HL-60 (cell line): ENCODE measurements around the gene ZKSCAN5.
"Not testable (repeated sequence)": the region's sequence is repeated elsewhere in the genome, so short reads cannot be mapped to it uniquely, and the experiment has no call there.

ENCODE experiments used
- DNase-seq, 2 experiments: peaks; one replicate each; pipeline ENCODE4 v3.0.0-alpha.2; 2010 to 2020; ENCODE audit warnings: low read depth in 1 of 2, low spot score in 1 of 2
- H3K27ac ChIP-seq: fragments of 250-450 bp; sonication (Bioruptor Pico); replicated peaks from 2 replicates; pipeline ENCODE4 v1.5.1; 2020; ENCODE audit warnings: mild to moderate bottlenecking, moderate library complexity
- H3K27me3 ChIP-seq: fragments of 250-450 bp; sonication (Bioruptor Pico); 2 replicates; pipeline ENCODE4 v1.5.1; 2021; ENCODE audit warnings: mild to moderate bottlenecking, moderate library complexity; ENCODE audit not compliant: insufficient read depth, poor library complexity, severe bottlenecking
- H3K4me3 ChIP-seq: replicated peaks from 2 replicates; pipeline ENCODE4 v1.5.1; 2011; ENCODE audit warnings: mild to moderate bottlenecking, control low read depth, low read length; ENCODE audit not compliant: insufficient read depth
- GABPA ChIP-seq: IDR thresholded peaks from 2 replicates; pipeline ENCODE4 v1.6.1; 2012; ENCODE audit warnings: low read depth
- POLR2AphosphoS5 ChIP-seq: IDR thresholded peaks from 2 replicates; pipeline ENCODE4 v1.6.1; 2012; ENCODE audit warnings: low read depth
- SPI1 ChIP-seq: IDR thresholded peaks from 2 replicates; pipeline ENCODE4 v1.6.1; 2012; ENCODE audit warnings: low read depth, mild to moderate bottlenecking, borderline replicate concordance
- TF ChIP-seq, protein P1 (sequence below): IDR thresholded peaks from one replicate; pipeline ENCODE4 v1.5.1; 2011; ENCODE audit warnings: low read length, control low read depth, inconsistent platforms; ENCODE audit not compliant: insufficient read depth
- TF ChIP-seq, protein P2 (sequence below): IDR thresholded peaks from 2 replicates; pipeline ENCODE4 v1.6.1; 2012; ENCODE audit warnings: low read depth; ENCODE audit not compliant: insufficient replicate concordance

The ZKSCAN5 gene

DNA sequence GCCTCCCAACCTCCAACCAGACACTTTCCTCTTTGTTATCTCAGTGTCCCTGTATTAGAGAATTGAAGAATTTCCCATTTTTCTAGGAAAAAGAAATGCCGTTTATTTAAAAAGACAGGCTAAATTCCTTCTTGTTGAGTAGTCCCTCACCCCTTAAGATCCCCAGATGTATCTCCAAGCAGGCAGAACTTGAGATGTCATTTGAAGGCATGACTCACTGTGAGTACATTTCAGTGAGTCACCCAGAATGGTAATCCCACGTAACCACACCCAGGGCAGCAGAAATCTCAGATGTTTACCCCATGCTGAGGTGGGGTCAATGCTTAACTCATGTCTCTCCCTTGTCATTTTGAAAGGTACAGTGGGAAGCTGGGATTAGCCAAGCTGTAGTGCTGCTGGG, 58.4 kb downstream of the ZKSCAN5 start:
- Histone ChIP-seq H3K4me3 (no peak overlapping the region), H3K27ac (no peak overlapping the region), H3K27me3 (no peaks in the 10 kb centered on the region)
- DNase-seq = no peak
- TF ChIP-seq, protein P1, sequence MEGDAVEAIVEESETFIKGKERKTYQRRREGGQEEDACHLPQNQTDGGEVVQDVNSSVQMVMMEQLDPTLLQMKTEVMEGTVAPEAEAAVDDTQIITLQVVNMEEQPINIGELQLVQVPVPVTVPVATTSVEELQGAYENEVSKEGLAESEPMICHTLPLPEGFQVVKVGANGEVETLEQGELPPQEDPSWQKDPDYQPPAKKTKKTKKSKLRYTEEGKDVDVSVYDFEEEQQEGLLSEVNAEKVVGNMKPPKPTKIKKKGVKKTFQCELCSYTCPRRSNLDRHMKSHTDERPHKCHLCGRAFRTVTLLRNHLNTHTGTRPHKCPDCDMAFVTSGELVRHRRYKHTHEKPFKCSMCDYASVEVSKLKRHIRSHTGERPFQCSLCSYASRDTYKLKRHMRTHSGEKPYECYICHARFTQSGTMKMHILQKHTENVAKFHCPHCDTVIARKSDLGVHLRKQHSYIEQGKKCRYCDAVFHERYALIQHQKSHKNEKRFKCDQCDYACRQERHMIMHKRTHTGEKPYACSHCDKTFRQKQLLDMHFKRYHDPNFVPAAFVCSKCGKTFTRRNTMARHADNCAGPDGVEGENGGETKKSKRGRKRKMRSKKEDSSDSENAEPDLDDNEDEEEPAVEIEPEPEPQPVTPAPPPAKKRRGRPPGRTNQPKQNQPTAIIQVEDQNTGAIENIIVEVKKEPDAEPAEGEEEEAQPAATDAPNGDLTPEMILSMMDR = no peak
- TF ChIP-seq, protein P2, sequence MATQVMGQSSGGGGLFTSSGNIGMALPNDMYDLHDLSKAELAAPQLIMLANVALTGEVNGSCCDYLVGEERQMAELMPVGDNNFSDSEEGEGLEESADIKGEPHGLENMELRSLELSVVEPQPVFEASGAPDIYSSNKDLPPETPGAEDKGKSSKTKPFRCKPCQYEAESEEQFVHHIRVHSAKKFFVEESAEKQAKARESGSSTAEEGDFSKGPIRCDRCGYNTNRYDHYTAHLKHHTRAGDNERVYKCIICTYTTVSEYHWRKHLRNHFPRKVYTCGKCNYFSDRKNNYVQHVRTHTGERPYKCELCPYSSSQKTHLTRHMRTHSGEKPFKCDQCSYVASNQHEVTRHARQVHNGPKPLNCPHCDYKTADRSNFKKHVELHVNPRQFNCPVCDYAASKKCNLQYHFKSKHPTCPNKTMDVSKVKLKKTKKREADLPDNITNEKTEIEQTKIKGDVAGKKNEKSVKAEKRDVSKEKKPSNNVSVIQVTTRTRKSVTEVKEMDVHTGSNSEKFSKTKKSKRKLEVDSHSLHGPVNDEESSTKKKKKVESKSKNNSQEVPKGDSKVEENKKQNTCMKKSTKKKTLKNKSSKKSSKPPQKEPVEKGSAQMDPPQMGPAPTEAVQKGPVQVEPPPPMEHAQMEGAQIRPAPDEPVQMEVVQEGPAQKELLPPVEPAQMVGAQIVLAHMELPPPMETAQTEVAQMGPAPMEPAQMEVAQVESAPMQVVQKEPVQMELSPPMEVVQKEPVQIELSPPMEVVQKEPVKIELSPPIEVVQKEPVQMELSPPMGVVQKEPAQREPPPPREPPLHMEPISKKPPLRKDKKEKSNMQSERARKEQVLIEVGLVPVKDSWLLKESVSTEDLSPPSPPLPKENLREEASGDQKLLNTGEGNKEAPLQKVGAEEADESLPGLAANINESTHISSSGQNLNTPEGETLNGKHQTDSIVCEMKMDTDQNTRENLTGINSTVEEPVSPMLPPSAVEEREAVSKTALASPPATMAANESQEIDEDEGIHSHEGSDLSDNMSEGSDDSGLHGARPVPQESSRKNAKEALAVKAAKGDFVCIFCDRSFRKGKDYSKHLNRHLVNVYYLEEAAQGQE = no peak
- TF ChIP-seq SPI1 (no peak), GABPA (no peak), POLR2AphosphoS5 (no peak)

DNA sequence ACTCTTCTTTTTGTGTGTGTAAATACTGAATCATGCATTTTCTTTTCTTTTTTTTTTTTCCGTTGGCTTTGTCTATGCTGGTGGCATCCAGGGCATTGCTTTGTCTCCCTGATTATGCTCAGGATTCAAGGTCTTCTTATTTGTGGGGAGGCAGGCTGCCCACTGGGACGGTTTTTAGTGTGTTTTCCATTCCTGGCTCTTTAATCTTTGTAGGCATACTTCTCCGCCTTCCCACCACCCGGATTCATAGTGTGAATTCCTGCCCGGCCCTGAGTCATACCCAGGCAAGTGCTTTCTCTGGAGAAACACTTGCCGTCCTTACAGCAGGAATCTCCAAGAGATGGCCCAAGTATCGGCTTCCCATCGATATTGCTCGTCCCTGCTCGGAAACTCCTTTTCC, 59.2 kb downstream of the ZKSCAN5 start:
- TF ChIP-seq SPI1 = no peak
- TF ChIP-seq GABPA = no peak
- TF ChIP-seq POLR2AphosphoS5 = no peak
- TF ChIP-seq, protein P2 = no peak
- no peaks in the 10 kb centered on the region for H3K27me3 ChIP-seq
- no peak for DNase-seq
- H3K27ac ChIP-seq = no peak overlapping the region
- no peak overlapping the region for H3K4me3 ChIP-seq

DNA sequence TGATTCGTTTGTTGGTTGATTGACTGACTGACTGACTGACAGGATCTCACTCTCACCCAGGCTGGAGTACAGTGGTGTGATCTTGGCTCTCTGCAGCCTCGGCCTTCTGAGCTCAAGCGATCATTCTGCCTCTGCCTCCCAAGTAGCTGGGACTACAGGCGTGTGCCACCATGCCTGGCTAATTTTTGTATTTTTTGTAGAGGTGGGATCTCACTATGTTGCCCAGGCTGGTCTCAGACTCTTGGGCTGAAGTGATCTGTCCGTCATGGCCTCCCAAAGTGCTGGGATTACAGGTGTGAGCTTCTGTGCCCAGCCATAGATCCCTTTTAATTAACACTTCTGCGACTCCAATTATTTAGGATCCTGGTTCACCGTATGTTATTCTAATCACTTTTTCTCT, 64.3 kb downstream of the ZKSCAN5 start:
- DNase-seq, H3K27ac ChIP-seq, H3K4me3 ChIP-seq, H3K27me3 ChIP-seq: not testable (repeated sequence)

DNA sequence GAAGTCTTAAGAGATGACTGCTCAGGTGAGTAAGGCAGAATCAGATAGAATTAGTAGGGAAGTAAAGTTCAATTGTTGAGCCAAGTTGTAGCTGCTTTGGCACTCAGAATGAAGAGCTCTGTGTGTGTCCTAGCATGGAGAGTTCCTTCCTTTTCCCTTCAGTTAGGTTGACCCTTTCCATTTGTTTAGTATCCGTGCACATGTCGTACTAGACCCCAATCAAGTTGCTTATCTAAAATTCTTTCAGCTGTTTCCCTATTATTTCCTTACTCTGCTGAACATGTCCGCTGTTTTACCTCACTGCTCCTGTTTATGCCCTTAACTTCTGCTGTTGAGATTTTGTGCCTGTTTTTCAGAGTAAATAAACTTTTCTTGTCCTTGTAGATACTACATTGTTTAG, 67.3 kb downstream of the ZKSCAN5 start:
- DNase-seq = no peak
- no peak overlapping the region for H3K27ac ChIP-seq
- no peak overlapping the region for H3K4me3 ChIP-seq
- no peaks in the 10 kb centered on the region for H3K27me3 ChIP-seq
- TF ChIP-seq POLR2AphosphoS5 (no peak), GABPA (no peak), SPI1 (no peak)
- TF ChIP-seq, protein P2 = no peak
- TF ChIP-seq, protein P1 = no peak
